ENCODE measurements around the gene MCHR2. TPM values are rescaled to one million over a fixed set of nuclear protein-coding genes. Genes with fewer than 3 reads are reported as not detected.

The MCHR2 gene
- total and polyA plus RNA-seq, 10 of the 15 experiments (the other 5 are each of a cell fraction or from before 2014, with no cell fraction given), result not detected

DNA sequence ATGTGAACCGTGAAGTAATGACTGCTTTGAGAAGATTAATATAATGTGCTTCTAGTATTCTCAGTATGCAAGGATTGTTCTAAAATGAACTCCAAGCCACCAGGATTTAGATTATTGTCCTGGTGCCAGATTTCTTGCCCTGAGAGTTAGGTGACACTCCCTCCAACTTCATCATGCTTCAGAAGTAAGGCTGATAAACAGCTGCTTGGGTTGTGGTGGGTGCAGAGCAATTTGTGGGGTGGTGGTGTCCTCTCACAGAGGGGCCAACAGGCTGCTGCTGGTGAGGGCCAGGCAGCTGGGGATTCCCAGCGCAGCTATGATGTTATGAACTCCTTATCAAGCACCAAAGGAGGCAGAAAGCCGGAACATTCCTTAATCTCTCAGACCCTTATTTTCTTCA is 114.6 kb downstream of the MCHR2 start:
- SMC1A ChIA-PET (ENCODE audit: uncharacterized antibody, unreplicated experiment), result no interaction called here
- Histone ChIP-seq H4K20me1 (ENCODE audit: control insufficient read depth, insufficient read depth) (no peaks in the 10 kb centered on the region), H3K36me3 (ENCODE audit: control insufficient read depth in 2 of 2, insufficient read depth in 2 of 2, low read length in 1 of 2) (no peaks in the 10 kb centered on the region), H2AFZ (ENCODE audit: control insufficient read depth, low read depth, low read length) (no peak overlapping the region), H3K79me2 (ENCODE audit: control insufficient read depth, insufficient read depth, low read length) (no peaks in the 10 kb centered on the region), H3K9ac (ENCODE audit: control insufficient read depth, insufficient read depth, low read length) (no peak overlapping the region), H3K27me3 (replicated peaks in 1 of 2; ENCODE audit: control insufficient read depth in 2 of 2, insufficient read depth in 2 of 2, low read length in 1 of 2) (no peaks in the 10 kb centered on the region; a peak in 1 of 4 replicates), H3K9me3 (replicated peaks; ENCODE audit: control insufficient read depth, insufficient read depth, low read length) (no peaks in the 10 kb centered on the region), H3K4me1 (ENCODE audit: control insufficient read depth, insufficient read depth, low read length) (no peaks in the 10 kb centered on the region), H3K27ac (ENCODE audit: control insufficient read depth, insufficient read depth) (no peak overlapping the region), H3K4me3 (no peak overlapping the region), H3K4me2 (ENCODE audit: control insufficient read depth, insufficient read depth) (no peak overlapping the region)
- DNase-seq (ENCODE audit: low read depth, low spot score) (no peak), FAIRE-seq (no peak), ATAC-seq (no peak)
- in situ Hi-C loops (cut with MboI) (no loop called here), intact Hi-C loops (cut with micrococcal nuclease; ENCODE audit: unreplicated experiment) (no loop called here)
- TF ChIP-seq CHD2 (IDR thresholded peaks at IDR 0.05; ENCODE audit: borderline replicate concordance, low read depth, low read length), result no peak
- TF ChIP-seq TAF1 (IDR thresholded peaks at IDR 0.05; ENCODE audit: borderline replicate concordance, low read depth, low read length), result no peak
- TF ChIP-seq NFXL1 (IDR thresholded peaks at IDR 0.05; ENCODE audit: borderline replicate concordance), result no peak
- TF ChIP-seq CHD1 (IDR thresholded peaks at IDR 0.05; ENCODE audit: low read depth, low read length), result no peak
- TF ChIP-seq SUPT20H (IDR thresholded peaks at IDR 0.05; ENCODE audit: borderline replicate concordance, control insufficient read depth, low read depth, low read length), result no peak
- no peak for TF ChIP-seq TCF7 (IDR thresholded peaks at IDR 0.05; ENCODE audit: borderline replicate concordance)
- TF ChIP-seq, protein P1, sequence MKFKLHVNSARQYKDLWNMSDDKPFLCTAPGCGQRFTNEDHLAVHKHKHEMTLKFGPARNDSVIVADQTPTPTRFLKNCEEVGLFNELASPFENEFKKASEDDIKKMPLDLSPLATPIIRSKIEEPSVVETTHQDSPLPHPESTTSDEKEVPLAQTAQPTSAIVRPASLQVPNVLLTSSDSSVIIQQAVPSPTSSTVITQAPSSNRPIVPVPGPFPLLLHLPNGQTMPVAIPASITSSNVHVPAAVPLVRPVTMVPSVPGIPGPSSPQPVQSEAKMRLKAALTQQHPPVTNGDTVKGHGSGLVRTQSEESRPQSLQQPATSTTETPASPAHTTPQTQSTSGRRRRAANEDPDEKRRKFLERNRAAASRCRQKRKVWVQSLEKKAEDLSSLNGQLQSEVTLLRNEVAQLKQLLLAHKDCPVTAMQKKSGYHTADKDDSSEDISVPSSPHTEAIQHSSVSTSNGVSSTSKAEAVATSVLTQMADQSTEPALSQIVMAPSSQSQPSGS (IDR thresholded peaks at IDR 0.05; ENCODE audit: low read length), result no peak
- TF ChIP-seq HDAC6 (IDR thresholded peaks at IDR 0.05; ENCODE audit: unreplicated experiment), result no peak
- TF ChIP-seq LARP7 (IDR thresholded peaks at IDR 0.05), result no peak
- no peak for TF ChIP-seq TCF12 (IDR thresholded peaks at IDR 0.05; ENCODE audit: low read depth, low read length)
- TF ChIP-seq ZNF217 (IDR thresholded peaks at IDR 0.05), result no peak
- no peak for TF ChIP-seq TARDBP (IDR thresholded peaks at IDR 0.05; ENCODE audit: borderline replicate concordance)
- TF ChIP-seq, protein P2, sequence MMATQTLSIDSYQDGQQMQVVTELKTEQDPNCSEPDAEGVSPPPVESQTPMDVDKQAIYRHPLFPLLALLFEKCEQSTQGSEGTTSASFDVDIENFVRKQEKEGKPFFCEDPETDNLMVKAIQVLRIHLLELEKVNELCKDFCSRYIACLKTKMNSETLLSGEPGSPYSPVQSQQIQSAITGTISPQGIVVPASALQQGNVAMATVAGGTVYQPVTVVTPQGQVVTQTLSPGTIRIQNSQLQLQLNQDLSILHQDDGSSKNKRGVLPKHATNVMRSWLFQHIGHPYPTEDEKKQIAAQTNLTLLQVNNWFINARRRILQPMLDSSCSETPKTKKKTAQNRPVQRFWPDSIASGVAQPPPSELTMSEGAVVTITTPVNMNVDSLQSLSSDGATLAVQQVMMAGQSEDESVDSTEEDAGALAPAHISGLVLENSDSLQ (IDR thresholded peaks at IDR 0.05), result no peak
- POLR2A ChIA-PET, result no interaction called here
- no TSS peak for BruUV-seq (replicated peaks)
- 23% methylated on average over 3 of the region's 3 CpGs for WGBS (ENCODE audit: insufficient coverage, insufficient replicate concordance, low lambda C conversion rate, missing lambda C conversion rate)
- RAD21 ChIA-PET (ENCODE audit: unreplicated experiment), result no interaction called here
- CTCF ChIA-PET, result interaction anchor here (6.6 kb wide), 1 partner anchor 11 kb away, joined by 40 read pairs; no protein-coding TSS in a partner anchor
